Jurkat, Clone E6-1 (cell line): ENCODE data around the gene RBBP8NL.

Experiments used
- DNase-seq: peaks from one replicate; pipeline ENCODE4 v3.0.0-alpha.2; 2011; ENCODE audit warnings: low read depth, low spot score
- H3K4me3 ChIP-seq: 2 replicates; pipeline ENCODE4 v1.5.1; 2011; ENCODE audit warnings: mild to moderate bottlenecking, low read length, control low read depth, moderate library complexity

The RBBP8NL gene

GRCh38 chr20:62425281-62426058 is 1.9 kb downstream of the RBBP8NL start:
- no peak overlapping the region for H3K4me3 ChIP-seq
- no peak for DNase-seq

- no peak overlapping the region for H3K4me3 ChIP-seq
- DNase-seq: no peak
Observed at GRCh38 chr20:62424249-62425107, 2.9 kb downstream of the RBBP8NL start.

- no peak for DNase-seq
- H3K4me3 ChIP-seq: no peak overlapping the region
Observed at GRCh38 chr20:62423326-62423706, 4.0 kb downstream of the RBBP8NL start.

GRCh38 chr20:62422636-62423325 is 4.6 kb downstream of the RBBP8NL start:
- DNase-seq: no peak
- no peak overlapping the region for H3K4me3 ChIP-seq

DNA sequence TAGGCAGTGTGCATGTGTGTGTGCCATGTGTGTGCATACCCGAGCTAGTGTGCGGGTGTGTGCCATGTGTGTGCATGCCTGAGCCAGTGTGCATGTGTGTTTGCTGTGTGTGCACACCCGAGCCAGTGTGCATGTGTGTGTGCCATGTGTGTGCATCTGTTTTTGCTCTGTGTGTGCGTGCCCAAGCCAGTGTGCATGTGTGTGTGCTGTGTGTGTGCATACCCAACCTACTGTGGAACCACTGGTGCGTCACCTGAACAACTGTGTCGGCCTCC is 5.7 kb downstream of the RBBP8NL start:
- no peak for DNase-seq

GRCh38 chr20:62420846-62421715 is 6.3 kb downstream of the RBBP8NL start:
- DNase-seq: no peak
- no peak overlapping the region for H3K4me3 ChIP-seq

More for the DNA sequence above, 5.7 kb downstream of the RBBP8NL start:
- no peak overlapping the region for H3K4me3 ChIP-seq

DNA sequence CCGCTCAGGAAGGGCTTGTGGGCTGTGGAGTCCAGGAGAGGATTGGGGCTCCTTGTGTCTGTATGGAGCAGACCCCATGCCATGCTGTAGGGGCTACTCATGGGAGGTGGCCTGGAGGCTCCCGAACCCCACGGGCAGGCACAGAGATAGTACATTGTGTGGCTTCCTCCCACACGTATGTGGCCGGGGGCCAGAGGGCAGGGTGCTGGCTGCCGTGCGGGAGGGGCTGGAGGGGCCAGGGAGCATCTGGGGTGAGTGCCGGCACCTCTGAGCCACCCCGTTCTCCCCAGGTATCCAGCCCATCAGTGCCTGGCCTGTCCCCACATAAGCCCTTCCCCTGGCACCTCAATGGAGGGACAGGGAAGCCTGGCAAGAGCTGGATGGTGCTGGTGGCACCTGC is 7.6 kb downstream of the RBBP8NL start:
- no peak overlapping the region for H3K4me3 ChIP-seq

GRCh38 chr20:62418709-62419487 is 8.4 kb downstream of the RBBP8NL start:
- no peak for DNase-seq

More for the DNA sequence above, 7.6 kb downstream of the RBBP8NL start:
- no peak for DNase-seq

DNA sequence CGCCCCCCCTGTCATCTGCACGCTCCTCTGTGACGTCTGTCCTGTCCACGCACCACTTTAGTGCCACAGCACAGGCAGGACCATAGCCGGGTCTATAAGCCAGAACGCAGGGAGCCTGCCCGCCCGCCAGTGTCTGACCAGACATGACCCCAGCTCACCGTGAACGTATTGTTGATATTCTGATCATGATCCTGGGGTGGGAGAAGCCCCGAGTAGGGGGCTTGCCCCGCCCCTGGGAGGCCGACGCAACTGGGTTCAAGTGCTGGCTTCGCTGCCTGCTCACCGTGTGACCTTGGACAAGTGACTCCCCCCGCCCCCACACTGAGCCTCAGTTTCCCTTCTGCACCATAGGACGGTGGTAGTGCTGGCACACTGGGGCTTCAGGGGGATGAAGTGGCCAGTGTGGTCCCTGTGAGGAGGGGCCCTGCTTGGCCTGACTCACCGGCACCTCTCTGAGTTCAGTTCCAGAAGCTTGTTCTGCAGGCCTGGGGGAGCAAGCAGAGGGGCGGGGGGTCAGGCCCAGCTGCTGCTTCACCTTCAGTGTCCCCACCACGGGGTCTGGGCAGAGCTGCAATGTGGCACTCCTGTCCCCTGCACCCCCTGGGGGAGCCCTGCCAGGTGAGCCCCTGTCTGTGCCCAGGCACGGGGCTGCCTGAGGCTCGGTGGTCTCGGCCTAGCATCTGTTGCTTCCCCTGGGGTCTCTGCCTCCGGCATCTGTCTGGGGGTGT is 9.2 kb downstream of the RBBP8NL start:
- no peak for DNase-seq
- no peak overlapping the region for H3K4me3 ChIP-seq

More at GRCh38 chr20:62418709-62419487, 8.4 kb downstream of the RBBP8NL start:
- H3K4me3 ChIP-seq: no peak overlapping the region

GRCh38 chr20:62416651-62417637 is 10.4 kb downstream of the RBBP8NL start:
- no peak for DNase-seq
- no peak overlapping the region for H3K4me3 ChIP-seq

- H3K4me3 ChIP-seq: no peak overlapping the region
- no peak for DNase-seq
Observed at GRCh38 chr20:62415354-62416111, 11.8 kb downstream of the RBBP8NL start.

DNA sequence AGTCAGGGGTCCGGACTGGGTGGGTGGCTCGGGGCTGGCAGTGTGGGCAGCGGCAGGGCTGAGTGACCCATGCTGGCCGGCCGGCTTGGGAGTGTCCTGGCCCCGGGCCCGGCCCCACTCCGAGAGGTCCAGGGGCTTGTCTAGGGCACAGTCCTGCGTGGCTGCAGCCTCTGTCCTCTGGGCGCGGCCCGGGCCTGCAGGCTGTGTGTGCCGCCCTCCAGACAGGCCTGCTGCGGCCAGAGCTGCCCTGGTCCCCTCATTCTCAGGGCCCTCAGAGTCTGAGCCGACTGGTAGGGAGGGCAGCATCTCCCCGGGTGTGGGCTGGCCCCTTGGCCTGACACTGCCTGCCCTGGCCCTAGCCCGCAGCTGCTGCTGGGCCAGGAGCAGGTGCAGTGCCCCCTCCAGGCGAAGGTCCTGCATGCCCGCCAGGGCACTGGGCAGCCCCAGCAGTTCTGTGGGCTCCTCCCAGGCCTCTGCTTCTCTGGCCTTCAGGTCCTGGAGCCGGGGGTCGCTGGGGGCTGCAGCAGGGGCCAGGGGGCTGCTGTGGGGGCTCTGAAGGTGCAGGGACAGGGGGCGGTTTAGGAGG is 13.3 kb downstream of the RBBP8NL start:
- no peak for DNase-seq

GRCh38 chr20:62413025-62413570 is 14.2 kb downstream of the RBBP8NL start:
- H3K4me3 ChIP-seq: no peak overlapping the region

More for the DNA sequence above, 13.3 kb downstream of the RBBP8NL start:
- H3K4me3 ChIP-seq: no peak overlapping the region

DNA sequence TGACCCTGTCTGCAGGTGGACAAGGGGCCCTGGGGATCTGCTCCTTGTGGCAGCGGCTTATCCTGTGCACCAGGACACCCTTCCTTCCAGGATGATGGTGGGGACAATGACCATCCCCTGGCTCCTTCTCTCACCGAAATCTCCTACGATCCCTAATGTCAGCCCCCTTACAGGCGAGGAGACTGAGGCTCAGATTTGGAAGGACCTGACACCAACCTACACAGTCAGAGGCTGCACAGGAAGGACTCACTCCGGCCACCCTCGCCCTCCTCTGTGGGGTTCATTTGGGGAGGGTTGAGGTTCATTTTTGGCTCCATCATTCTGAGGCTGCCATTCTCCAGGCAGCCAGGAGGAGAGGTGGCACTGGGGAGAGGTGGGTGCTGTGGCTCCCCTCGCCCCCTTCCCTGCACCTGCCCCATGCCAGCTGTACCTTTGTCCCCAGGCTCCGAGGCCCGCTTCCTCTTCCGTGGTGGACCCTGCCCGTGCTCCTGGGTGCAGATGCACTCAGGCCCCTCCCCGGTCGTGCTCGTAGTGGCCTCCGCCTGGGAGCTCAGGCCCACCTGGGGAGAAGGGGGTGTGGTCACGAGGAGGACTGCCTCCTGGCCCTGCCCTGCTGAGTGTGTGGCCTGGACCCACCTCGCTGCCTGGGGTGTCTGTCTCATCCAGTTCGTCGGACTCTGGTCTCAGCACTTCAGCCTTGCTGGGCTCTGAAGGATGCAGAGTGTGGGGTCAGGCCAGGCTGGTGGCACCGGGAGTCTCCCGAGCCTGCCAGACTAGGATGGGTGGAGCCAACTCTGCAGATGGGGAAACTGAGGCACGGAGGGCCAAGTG is 14.9 kb downstream of the RBBP8NL start:
- no peak for DNase-seq
- no peak overlapping the region for H3K4me3 ChIP-seq

More at GRCh38 chr20:62413025-62413570, 14.2 kb downstream of the RBBP8NL start:
- no peak for DNase-seq
